ENCODE data around the gene GRM5.
"Not testable (repeated sequence)": the region's sequence is repeated elsewhere in the genome, so short reads cannot be mapped to it uniquely, and the experiment has no call there.

Gene GRM5

DNA sequence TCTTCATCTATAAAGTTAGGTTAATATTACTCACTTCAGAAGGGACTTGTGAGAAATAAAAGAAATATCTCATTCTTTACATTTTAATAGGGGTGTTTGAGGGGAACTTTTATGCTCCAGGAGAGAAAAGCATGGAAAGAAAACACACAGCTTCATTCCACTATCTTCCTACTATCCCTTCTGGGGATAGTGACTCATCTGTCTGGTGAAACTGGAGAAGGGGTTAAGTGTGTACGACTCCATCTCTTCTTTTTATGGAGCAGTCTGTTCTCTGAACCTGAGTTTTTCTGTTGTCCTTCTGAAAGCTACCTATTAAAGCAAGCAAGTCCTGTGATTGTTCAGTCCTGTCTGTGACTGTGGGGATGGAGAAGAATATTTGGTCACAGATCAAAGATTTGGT lies 227.6 kb downstream of the GRM5 start:
- DNase-seq = not testable (repeated sequence)

DNA sequence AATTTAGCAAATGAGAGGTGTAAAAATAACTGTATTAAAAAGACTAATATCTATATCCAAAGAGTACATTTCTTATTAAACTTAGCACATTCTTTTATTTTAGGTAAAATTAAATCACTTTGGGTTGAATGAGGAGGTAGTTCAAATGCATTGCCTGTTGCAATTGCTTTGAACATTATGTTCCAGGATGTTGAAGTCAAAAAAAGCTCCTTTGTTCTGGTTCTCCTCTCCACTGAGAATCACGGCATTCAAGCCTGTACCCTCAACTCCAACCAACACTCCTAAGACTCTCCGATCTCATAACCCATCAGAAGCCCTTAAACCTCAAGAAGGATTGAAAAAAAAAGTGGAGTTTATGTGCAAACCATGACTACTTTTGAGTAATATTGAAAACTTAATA lies 230.1 kb downstream of the GRM5 start:
- not testable (repeated sequence) for DNase-seq

DNA sequence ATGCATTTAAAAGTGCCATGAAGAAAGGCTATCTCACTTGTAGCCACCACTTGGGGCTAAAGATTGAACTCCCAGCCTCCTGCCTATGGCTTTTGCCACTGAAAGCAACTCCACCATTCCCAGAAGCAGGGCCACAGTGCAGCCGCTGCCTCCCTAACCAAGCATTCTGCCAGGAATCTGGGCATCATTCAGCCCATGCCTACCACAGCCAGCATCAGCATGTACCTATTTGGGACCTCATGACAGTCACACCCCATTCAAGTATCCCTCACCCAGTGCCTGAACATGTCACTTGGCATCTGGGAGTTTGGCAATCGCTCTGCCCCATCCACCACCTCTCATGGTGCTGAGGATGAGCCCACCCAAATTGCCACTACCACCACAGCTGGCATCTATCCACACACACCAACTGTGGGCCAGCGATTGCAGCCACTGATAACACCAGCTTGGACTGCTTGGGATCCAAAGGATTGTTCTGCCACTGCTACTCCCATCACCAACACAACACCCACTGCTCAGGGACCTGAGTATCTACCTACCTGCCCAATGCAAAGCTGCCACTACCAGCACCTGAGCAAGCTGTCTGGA lies 234.4 kb downstream of the GRM5 start:
- DNase-seq = no peak

DNA sequence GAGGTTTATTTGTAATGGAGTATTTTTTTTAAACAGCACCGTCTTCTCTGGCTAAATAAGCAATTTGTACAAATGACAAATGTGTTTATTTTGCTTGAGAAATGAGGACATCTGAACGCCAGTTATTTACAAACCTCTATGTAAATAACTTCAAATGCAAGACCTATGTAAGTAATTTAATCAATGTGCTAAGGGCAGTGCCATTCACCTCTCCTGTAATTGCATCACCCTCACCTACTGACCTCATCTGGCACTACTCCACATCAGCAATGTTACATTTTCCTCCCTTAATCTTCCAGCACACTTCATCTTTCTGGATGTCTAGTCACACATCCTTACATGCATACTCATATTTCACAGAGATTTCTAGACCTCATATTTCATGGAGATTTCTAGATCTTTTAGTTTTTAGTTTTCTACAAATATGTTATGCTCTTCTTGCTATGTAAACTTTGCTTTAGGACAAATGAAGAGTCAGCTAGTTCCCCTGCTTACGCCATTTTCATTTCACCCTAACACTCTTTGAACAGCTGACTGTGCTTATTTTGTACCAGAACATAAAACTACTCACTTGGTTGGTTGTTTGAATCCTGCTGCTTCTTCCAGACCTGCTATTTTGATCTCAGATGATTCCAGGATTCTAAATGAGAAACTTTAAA lies 238.6 kb downstream of the GRM5 start:
- DNase-seq = no peak

DNA sequence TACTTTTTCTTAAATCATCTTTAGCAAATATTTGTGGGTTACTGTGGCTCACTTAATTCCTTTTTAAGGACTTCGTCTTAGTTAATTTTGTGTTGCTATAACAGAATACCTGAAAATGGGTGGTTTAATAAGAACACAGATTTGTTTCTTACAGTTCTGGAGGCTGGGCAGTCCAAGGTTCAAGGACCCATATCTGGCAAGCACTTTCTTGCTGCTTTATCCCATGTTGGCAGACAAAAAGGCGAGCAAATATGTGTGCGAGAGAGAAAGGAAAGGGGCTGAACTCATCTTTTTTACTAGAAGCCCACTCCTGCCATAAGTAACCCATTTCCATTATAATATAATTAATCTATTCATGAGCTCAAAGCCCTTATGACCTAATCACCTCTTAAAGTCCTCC lies 246.2 kb downstream of the GRM5 start:
- DNase-seq = no peak

DNA sequence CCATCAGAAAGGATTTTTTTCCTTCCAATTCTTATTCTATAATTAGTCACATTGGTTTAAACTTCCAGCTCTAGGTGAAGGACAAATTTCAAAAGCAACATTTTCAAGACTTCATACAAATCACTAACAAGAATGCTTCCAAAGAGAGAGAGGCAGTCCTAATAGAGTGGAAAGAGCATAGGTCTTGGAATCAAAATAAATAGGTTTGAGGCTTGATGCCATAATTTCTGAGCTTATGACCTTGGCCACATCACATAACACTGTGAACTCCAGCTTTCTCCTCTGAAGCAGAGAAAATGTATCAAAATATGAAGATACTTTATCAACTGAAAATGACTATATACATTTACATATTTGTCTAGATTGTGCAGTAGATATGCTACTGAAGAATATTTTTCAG lies 246.8 kb downstream of the GRM5 start:
- no peak for DNase-seq

DNA sequence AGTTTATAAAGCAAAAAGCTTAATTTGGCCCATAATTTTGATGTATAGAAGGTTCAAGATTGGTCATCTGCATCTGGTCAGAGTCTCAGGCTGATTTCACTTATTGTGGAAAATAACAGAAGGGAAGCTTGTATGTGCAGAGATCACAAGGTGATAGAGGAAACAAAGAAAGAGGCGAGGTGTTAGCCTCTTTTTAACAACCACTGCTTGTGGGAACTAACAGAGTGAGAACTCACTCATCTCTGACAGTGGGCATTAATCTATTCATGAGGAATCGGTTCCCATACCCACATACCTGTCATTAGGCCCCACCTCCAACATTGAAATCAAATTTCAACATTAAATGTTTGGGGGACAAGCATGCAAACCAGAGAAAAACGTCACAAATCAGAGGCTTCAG lies 250.3 kb downstream of the GRM5 start:
- no peak for DNase-seq

DNA sequence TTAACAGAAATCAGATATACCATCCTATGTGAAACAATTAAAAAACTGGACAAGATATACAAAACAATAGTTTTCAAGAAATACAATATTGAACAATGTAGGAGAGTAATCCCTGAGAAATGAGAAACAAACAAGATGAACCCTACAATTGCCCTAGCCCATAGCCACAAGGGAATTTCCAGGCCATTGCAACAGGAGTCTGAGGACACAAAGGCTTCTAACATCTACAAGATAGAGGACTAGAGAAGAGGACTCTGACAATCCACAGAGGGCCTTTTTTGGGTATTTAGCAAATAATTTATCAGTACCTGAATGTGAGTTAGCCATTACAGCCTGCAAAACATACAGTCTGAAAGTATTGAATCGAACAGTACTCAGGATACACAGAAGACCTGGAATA lies 251.7 kb downstream of the GRM5 start:
- no peak for DNase-seq

DNA sequence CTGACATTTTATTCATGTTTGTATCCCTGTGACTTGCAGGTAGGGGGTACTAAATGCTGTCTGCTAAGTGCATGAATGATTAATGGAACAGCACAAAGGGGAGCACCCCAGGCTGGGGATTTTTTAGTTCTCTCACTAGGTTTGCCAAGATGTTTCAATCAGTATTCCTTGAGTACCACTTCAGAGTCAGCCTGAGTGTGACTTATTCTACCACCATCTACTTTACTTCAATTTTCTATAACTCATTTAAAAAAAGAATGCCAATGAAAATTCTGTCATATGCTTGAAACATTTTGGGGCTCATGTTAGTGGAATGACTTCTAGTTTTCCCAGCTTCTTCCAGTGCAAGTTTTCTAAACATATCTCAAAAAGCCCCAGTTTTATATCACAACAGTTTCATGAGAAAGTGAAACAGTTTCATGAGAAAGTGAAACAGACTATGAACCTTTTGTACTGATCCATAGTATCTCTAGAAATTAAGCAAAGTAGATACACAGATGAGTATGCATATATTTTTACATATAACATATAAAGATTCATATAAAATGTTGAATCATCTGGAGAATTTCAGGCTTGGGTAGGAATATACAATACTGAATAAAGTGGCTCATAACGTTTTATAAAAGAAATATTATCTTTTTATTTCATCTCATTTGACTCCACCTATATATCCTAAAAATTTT lies 252.4 kb downstream of the GRM5 start:
- no peak for DNase-seq

DNA sequence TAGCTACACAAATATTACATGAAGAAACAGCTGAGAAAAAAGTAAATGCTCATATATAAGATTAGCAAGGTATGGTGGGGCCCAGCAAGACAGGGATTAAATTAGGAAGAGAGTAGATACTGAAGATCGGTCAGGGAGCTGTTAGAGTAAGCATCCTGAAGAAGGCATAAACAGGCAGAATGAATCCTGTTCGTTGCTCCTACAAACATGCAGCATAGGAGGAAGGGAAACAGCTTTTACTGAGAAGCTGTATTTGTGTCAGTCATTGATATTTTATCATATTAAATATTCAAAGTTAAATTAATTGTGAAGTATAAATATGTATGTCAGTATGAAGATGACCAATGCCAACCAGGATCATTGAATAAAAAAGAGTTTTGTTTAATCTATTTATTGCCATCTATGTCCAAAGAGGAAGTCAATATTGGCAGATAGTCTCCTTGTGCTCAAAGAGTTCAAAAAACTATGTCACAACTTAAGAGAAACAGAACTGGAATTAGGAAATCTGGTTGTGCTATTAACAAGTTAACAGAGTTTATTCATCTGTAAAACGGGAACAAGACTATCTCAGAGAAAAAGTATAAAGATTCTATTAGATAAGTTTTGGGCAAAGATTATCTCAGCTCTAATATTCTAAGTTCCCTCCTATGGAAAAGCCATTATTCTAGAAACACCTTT lies 255.2 kb downstream of the GRM5 start:
- DNase-seq = no peak

DNA sequence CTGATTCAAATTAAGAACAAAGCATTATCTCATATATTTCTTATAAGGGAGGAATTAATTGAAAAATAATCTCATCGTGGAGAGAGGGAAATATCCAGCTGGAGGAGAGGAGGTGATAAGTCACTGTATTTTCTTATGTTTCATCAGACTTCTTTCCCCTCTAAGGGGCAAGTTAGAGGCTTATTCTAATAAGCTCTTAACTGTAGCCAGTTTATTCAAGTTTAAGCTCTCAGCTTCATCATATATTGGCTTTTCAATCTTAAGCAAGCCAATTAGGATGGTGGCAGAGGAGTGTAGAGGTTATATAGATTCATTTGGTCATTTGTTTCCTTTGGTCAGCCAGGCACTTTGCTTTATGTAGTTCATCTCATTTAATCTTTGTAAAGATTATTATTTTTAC lies 256.7 kb downstream of the GRM5 start:
- no peak for DNase-seq

DNA sequence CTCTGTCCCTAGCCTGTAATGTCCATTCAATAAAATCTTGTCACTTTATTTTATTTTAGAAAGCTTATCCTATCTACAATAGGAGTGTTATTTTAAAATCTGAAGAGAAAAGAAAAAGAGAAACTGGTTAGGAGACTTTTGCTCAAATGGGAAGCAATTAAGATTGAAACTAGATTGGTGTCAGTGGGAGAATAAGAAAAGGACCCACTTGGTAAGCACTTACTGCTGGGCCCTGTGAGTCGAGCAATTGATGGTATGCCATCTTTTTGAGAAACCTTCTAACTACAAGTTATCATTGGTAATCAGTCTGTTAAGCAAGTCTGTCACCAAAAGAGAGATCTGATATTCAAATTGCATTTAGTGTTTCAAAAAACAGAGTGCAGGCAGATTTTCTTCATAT lies 258.4 kb downstream of the GRM5 start:
- no peak for DNase-seq

DNA sequence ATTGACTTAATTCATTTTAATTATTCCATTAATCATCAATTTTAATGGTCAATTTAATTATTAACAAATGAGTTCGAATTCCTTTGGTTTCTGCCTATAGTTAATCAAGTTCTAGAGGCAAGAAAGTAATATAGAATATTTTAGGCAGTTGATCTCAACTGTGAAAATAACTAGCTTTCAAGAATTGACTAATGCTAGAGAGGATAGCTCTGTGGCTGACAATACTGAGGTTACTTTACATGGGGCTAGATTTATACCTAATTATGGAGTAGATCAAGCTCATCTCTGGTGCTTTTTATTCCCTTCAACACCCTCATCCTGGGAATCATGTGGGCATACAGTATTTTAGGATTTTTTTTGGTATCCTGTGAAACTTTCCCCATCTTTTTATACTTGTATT lies 259.4 kb downstream of the GRM5 start:
- DNase-seq = no peak

DNA sequence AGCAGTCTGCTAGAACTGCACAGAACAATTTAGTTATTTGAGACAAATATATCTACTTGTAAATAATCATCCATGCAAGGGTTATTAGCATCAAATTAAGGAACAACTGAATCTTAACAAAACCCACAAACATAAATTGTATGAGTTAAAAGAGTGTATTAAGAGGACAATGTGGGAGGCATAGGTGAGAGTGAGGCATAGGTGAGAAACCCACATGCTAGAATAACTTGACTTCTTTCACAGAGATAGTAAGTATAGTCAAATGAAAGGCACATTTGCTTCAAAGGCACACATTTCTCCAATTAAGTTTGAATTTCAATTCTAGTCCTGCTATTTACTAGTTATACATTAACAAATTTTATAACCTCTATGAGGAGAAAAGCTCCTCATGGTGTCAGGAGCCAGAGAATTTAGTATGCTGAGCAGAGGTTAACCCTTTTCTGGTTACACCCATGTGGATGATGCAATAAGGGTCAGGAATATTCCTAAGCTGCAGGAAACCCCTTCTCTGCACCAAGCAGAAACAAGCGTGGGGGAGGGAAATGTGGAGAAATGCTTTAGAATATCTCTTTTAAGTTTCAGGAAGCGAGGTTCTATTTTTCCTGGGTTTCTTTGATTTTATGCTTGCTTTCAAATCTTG lies 264.2 kb downstream of the GRM5 start:
- DNase-seq = no peak

DNA sequence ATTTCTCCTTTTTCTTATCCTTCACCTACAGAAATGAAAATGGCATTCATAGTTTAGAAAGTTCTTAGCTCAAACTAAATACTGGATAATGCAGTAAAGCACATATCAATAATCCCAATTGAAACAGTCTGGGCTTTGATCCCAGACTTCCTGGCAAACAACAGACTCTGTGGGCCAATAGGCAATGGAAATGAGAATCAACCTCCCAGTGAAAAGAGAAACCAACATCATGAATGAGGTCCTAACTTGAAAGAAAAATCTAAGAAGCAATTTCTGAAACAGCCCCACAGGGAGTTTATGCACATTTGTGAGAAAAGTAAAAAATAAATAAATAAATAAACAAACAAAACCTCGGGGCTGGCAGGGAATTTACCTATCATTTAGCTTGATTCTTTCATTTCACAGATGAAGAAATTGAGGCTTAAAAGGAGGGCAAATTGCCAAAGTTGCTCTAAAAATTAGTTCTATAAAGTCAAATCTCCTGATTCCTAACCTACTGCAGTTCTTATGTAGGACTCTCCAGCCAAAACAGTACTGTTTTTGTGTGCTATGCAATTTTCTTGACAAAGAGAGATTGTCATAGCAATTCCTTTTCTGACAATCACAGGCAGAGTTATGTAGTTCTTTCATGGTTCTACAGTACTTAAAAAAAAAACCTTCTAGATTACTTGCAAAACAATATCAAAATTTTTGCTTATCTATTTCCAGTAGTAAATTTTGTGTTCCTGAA lies 265.8 kb downstream of the GRM5 start:
- peak in 7 of 56 donors; percentile 0 to 47 (median 11) for DNase-seq

DNA sequence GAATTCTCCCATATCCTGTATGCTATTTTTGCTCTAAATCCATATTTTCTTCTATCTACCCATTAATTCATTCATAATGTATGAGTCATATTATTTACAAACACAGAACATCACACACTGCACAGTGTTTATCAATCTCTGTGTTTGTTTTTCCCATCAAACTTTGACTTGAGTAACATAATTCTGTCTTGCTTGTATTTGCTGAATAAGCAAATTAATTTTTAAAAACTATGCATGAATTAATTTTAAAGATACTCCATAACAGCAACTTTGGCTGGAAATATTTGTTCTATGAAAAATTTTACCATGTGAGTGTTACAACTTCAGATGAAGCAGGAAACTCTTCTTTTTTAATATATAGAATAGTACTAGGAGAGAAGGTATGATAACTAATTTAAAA lies 275.6 kb downstream of the GRM5 start:
- DNase-seq = no peak

DNA sequence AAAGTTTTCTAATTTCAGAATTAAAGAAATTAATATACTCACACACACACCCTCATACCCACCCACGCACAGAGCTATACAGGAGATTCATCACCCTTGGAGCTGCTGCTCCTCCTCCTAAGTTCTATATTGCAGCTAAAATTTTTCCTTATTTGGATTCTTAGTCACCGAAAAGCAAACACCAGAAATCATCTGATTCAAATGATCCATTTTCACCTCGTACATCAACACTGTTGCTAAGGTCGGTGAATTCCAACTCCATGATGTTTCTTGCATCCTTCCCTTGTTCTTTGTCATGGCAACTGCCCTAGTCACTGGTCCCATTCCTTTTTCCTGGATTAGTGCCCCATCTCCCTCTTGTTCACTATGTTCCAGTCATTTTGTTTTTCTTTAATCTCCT lies 286.2 kb downstream of the GRM5 start:
- DNase-seq = peak in 10 of 56 donors; percentile 2 to 35 (median 16)

DNA sequence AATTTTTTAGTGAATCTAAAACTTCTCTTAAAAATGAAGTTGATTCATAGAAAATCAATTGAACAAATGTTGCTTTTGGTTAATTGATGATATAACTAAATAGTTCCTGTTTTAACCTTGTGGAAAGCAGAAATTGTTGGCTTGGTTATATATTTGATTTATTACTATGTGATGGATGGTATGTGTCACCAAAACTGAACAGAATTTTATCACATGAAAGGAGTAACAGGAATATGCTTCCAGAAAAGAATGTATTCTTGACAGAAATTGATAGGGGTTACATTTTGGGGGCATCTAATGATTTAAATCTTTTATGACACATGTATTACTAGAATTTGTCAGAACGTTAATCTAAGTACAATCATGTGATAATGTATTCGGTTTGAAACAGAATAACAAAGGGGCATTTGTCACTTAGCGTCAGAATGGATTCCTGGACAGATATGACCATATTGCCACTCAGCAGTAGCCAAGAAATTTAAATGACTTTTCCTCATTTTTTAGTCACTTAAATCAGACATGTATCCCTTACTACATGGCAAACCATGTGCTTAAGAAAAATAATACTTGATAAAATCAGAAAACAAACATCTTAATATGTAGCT lies 295.2 kb downstream of the GRM5 start:
- DNase-seq = no peak

DNA sequence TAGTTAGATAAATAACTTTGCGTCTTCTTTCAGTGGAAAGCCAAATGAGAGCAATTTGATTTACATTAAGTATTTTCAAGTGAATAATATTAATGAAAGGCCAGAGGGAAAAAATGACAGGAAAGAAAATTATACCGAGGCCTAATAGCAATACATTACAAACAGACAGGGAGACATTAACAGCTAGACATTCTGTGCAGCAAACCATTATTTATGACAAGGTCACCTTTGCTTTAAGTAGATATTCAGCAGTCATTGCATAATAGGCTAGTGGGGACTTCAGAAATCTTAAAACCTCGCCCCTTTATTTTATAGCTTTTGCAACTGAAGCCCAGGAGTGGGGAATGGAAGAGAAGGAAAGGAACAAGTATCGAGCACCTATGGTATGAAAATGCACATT lies 321.6 kb downstream of the GRM5 start:
- no peak for DNase-seq

DNA sequence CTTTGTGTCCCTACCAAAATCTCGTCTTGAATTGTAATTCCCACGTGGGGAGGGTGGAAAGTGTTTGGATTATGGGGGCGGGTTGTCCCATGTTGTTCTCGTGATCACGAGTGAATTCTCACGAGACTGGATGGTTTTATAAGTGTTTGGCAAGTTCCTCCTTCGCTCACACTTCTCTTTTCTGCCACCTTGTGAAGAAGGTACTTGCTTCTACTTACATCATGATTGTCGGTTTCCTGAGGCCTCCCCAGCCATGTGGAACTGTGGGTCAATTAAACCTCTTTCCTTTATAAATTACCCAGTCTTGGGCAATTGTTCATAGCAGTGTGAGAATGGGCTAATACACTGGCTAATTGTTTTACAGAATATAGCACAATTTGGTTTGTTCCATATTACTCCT lies 326.3 kb downstream of the GRM5 start:
- no peak for DNase-seq

DNA sequence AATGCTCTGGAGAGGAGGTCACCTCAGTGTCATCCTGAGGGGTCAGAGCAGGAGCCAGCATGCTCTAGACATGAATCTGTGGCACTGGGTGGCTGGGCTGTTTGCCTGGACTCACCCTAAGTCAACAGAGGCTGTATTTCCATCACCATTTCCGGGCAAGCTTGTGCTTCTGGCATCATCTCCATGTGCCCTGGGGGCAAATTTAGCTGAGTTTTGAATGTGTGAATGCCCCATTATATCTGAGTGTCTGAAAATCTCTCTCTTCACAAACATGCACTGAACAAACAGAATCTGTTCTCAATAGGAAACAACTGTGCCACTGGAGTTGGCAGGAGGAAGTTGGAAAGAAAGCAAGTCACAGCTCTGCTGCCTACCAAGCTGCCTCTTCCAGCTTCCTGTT lies 356.2 kb downstream of the GRM5 start:
- peak in 45 of 56 donors; percentile 9 to 77 (median 41) for DNase-seq
